Right cardiac atrium (tissue), 5 donors: ENCODE results near the gene NOP9. TPM values are rescaled to one million over a fixed set of nuclear protein-coding genes. Genes with fewer than 3 reads are reported as not detected.

Experiments
- ATAC-seq, 2 donors: fragments of 200-7000 bp; cut with Tn5 transposase; one replicate each; pipeline versions ENCODE4 v1.8.0 to v1.9.1; 2020; ENCODE audit warnings: moderate library complexity in 2 of 2, mild to moderate bottlenecking in 1 of 2
- DNase-seq, 3 donors: peaks; one replicate each; pipeline ENCODE4 v3.0.0-alpha.2; 2020
- H3K27ac ChIP-seq: one replicate; pipeline ENCODE4 v1.5.1; 2013; ENCODE audit warnings: mild to moderate bottlenecking, low read length, control low read depth, moderate library complexity
- H3K27me3 ChIP-seq: one replicate; pipeline ENCODE4 v1.6.1; 2013; ENCODE audit not compliant: control insufficient read depth, insufficient read depth
- H3K4me1 ChIP-seq: one replicate; pipeline ENCODE4 v1.6.1; 2013; ENCODE audit warnings: low read length; ENCODE audit not compliant: control insufficient read depth, insufficient read depth
- H3K4me3 ChIP-seq: one replicate; pipeline ENCODE4 v1.5.1; 2013; ENCODE audit warnings: low read length, control low read depth
- H3K9me3 ChIP-seq: one replicate; pipeline ENCODE4 v1.6.1; 2013; ENCODE audit warnings: low read length; ENCODE audit not compliant: control insufficient read depth
- WGBS: extraction: QIAGEN DNeasy Blood & Tissue Kit; methylation state at CpG from one replicate; pipeline ENCODE4 v1.1.7; 2013; 5-methylcytosine and 5-hydroxymethylcytosine counted together
- intact Hi-C, 4 donors: fragments of 100-400 bp; cut with DNase I; formaldehyde crosslinking; loops; one replicate each; pipeline versions ENCODE4 v1.11.0 to v1.14.0; 2022 to 2023
- long read RNA-seq, 4 donors: library from polyadenylated mRNA; unstranded; transcript quantifications; one replicate each; pipeline ENCODE4 v2.0.0, GENCODE V29; 2020 to 2021
- polyA plus RNA-seq: library from polyadenylated mRNA; stranded (reverse); fragments of 200-250 nt; gene quantifications from one replicate; pipeline ENCODE4 v1.2.3, GENCODE V29; 2013
- total RNA-seq, 4 donors: library from RNA; stranded (reverse); fragmentation: NEBNext Ultra II Directional; extraction: Animal tissue kit (Norgen Biotek cat#: 25700); gene quantifications; one replicate each; pipeline ENCODE4 v1.2.1, GENCODE V29; 2021
- donor health status: healthy with polysubstance abuse.
- donor health status: DM: no; HTN: yes; CAD: no.
- donor health status: DM: no; HTN: no; CAD: no.
- donor health status: DM: no; HTN: yes; CAD: no; lungs with severe emphysema.
- donor health status: DM: yes; HTN: yes; CAD: no.

NOP9 gene, protein sequence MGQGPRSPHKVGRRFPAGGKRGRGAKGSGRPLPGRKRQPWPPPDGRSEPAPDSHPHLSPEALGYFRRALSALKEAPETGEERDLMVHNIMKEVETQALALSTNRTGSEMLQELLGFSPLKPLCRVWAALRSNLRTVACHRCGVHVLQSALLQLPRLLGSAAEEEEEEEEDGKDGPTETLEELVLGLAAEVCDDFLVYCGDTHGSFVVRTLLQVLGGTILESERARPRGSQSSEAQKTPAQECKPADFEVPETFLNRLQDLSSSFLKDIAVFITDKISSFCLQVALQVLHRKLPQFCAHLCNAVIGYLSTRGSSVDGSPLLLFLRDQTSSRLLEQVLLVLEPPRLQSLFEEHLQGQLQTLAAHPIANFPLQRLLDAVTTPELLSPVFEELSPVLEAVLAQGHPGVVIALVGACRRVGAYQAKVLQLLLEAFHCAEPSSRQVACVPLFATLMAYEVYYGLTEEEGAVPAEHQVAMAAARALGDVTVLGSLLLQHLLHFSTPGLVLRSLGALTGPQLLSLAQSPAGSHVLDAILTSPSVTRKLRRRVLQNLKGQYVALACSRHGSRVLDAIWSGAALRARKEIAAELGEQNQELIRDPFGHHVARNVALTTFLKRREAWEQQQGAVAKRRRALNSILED
- total RNA-seq (10 to 100 TPM; 19.2 to 20.3 (median 19.6) TPM), polyA plus RNA-seq (9.6 TPM)
- long read RNA-seq, donor 1, partial matches to known transcripts, result 1 of 8 reads
- long read RNA-seq, donor 1, other reads (novel, unspliced or antisense), result 7 of 8 reads
- long read RNA-seq, donor 2, full-length matches to known transcripts, result 2 of 9 reads
- long read RNA-seq, donor 2, partial matches to known transcripts, result 0 of 9 reads
- long read RNA-seq, donor 2, other reads (novel, unspliced or antisense), result 7 of 9 reads
- long read RNA-seq, donor 3, full-length matches to known transcripts, result 1 of 1 reads
- long read RNA-seq, donor 3, partial matches to known transcripts, result 0 of 1 reads
- long read RNA-seq, donor 3, other reads (novel, unspliced or antisense), result 0 of 1 reads
- long read RNA-seq, donor 4, full-length matches to known transcripts, result 5 of 6 reads
- long read RNA-seq, donor 4, partial matches to known transcripts, result 1 of 6 reads
- long read RNA-seq, donor 4, other reads (novel, unspliced or antisense), result 0 of 6 reads

GRCh38 chr14:24299255-24300191 lies at the start of gene NOP9, which contains the start of gene DHRS1:
Gene NOP9 (plus strand): TSS chr14:24299850. CDS start chr14:24299955, 105 bp downstream.
Gene DHRS1 (minus strand): TSS chr14:24299780. CDS start chr14:24299106, 674 bp downstream.
- peaks cover 10% of the 10 kb centered on the region for H3K4me1 ChIP-seq
- WGBS, result under 1% methylated on average over 75 of the region's 75 CpGs
- intact Hi-C loops, result loop anchor here in 3 of 4 donors (5.0 to 10.0 kb wide), 3 partner anchors 52 to 57 kb away; partner anchors contain the start of gene TINF2 (in 2 of the 3)

GRCh38 chr14:24250354-24250753 lies 49.3 kb upstream of the NOP9 start:
- H3K27me3 ChIP-seq, result no peaks in the 10 kb centered on the region
- ATAC-seq (no peak), DNase-seq (no peak)
- no peak overlapping the region for H3K27ac ChIP-seq
- no peak overlapping the region for H3K4me3 ChIP-seq
- intact Hi-C loops, result no loop called here
- H3K4me1 ChIP-seq, result no peaks in the 10 kb centered on the region
- 56% methylated on average over 4 of the region's 4 CpGs for WGBS
- H3K9me3 ChIP-seq, result no peaks in the 10 kb centered on the region

More at GRCh38 chr14:24299255-24300191, at the start of gene NOP9, which contains the start of gene DHRS1:
- no peaks in the 10 kb centered on the region for H3K27me3 ChIP-seq
- peak; percentile 91 to 92 for ATAC-seq
- H3K9me3 ChIP-seq, result no peaks in the 10 kb centered on the region
- peak within 1 kb of the TSS; percentile 87 for H3K4me3 ChIP-seq
- peak; percentile 91 to 97 (median 96) for DNase-seq
- H3K27ac ChIP-seq, result peak within 1 kb of the TSS; percentile 1

GRCh38 chr14:24251880-24252288 lies 47.8 kb upstream of the NOP9 start:
- ATAC-seq, result no peak
- Histone ChIP-seq H3K9me3 (no peaks in the 10 kb centered on the region), H3K27ac (no peak overlapping the region), H3K4me1 (no peaks in the 10 kb centered on the region), H3K4me3 (no peak overlapping the region), H3K27me3 (no peaks in the 10 kb centered on the region)
- 77% methylated on average over 1 of the region's 1 CpG for WGBS
- intact Hi-C loops, result no loop called here
- DNase-seq, result no peak

GRCh38 chr14:24252289-24253124 lies 47.1 kb upstream of the NOP9 start:
- ATAC-seq (no peak), DNase-seq (no peak)
- H3K27ac ChIP-seq, result no peak overlapping the region
- no peak overlapping the region for H3K4me3 ChIP-seq
- no peaks in the 10 kb centered on the region for H3K4me1 ChIP-seq
- H3K27me3 ChIP-seq, result no peaks in the 10 kb centered on the region
- intact Hi-C loops, result no loop called here
- WGBS, result 78% methylated on average over 11 of the region's 11 CpGs
- H3K9me3 ChIP-seq, result no peaks in the 10 kb centered on the region

- DNase-seq, result no peak
- ATAC-seq, result no peak
- Histone ChIP-seq H3K27ac (no peak overlapping the region), H3K27me3 (no peaks in the 10 kb centered on the region), H3K9me3 (no peaks in the 10 kb centered on the region), H3K4me3 (no peak overlapping the region), H3K4me1 (no peaks in the 10 kb centered on the region)
- WGBS, result 87% methylated on average over 7 of the region's 7 CpGs
- intact Hi-C loops, result no loop called here
These were observed 45.7 kb upstream of the NOP9 start for GRCh38 chr14:24253936-24254335.

DNA sequence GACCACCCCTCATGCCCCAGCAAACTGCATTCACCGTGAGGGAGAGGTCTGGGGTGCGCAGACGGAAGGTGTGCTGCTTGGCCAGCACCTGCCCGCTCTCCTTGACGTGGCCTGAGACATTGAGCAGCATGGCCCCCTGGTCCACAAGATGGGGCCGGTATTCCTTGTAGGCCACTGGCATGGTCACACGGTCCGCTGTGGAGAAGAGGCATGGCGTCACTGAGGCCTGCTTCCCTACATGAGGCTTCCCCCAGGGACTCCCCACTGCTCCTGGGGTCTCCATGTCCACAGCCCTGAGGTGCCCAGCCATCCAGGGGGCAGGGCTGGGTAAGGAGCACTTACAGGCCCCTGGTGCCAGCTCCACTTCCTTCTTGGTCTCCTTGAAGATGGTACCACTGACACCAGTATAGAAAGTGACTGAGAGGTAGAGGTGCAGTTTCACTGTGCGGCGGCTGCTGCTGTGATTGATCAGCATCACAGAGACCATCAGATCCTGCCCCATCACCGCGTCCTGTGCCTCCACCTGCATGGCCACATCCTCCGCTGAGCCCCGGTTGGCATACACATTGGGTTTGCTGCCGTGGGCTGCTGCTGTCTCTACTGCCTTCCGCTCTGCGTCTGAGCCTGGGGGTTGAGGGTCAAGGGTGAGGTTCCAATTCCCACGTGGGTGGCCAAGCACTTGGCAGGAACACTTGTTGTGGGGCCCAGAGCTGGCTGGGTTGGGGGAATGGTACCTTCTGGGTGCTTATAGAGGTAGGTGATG lies 44.8 kb upstream of the NOP9 start:
- H3K27ac ChIP-seq, result no peak overlapping the region
- H3K9me3 ChIP-seq, result no peaks in the 10 kb centered on the region
- H3K4me1 ChIP-seq, result no peaks in the 10 kb centered on the region
- DNase-seq, result no peak
- ATAC-seq, result no peak
- H3K27me3 ChIP-seq, result no peaks in the 10 kb centered on the region
- 93% methylated on average over 19 of the region's 19 CpGs for WGBS
- intact Hi-C loops, result no loop called here
- no peak overlapping the region for H3K4me3 ChIP-seq

DNA sequence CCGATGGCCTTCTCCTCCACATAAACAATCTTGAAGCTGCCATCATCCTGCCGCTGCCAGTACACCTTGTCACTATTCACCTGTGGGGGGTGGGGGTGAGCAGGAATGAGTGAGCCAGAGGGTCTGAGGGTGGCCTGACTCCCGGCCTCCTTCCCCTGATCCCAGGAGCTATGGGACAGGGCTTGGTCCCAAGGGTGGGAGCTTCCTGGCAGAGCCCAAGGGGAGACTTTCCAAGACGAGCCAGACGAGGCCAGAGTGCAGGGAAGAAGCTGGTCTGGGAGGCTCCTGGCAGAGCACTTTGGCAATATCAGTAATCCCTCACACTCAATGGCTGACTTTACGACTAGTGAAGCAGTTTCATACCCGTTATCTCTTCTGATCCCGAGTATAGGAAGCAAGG lies 44.2 kb upstream of the NOP9 start:
- no peaks in the 10 kb centered on the region for H3K4me1 ChIP-seq
- intact Hi-C loops, result no loop called here
- no peak for DNase-seq
- H3K9me3 ChIP-seq, result no peaks in the 10 kb centered on the region
- no peaks in the 10 kb centered on the region for H3K27me3 ChIP-seq
- 86% methylated on average over 8 of the region's 8 CpGs for WGBS
- no peak overlapping the region for H3K27ac ChIP-seq
- no peak for ATAC-seq
- no peak overlapping the region for H3K4me3 ChIP-seq

- WGBS, result 89% methylated on average over 12 of the region's 12 CpGs
- DNase-seq, result no peak
These were observed 43.5 kb upstream of the NOP9 start for GRCh38 chr14:24255931-24256711.

More at GRCh38 chr14:24255931-24256711, 43.5 kb upstream of the NOP9 start:
- Histone ChIP-seq H3K27ac (no peak overlapping the region), H3K4me3 (no peak overlapping the region), H3K4me1 (no peaks in the 10 kb centered on the region), H3K27me3 (no peaks in the 10 kb centered on the region), H3K9me3 (no peaks in the 10 kb centered on the region)
- no peak for ATAC-seq
- intact Hi-C loops, result no loop called here
